Adipose tissue (tissue), 3 donors: ENCODE results near the gene CD38. TPM values are rescaled to one million over a fixed set of nuclear protein-coding genes. Genes with fewer than 3 reads are reported as not detected.

Experiments
- H3K27ac ChIP-seq: one replicate; pipeline ENCODE4 v1.5.1; 2013; ENCODE audit warnings: low read depth, low read length
- WGBS, 3 donors: extraction: QIAGEN DNeasy Blood & Tissue Kit; methylation state at CpG; one replicate each; pipeline ENCODE4 v1.1.7; 2013; 5-methylcytosine and 5-hydroxymethylcytosine counted together
- polyA plus RNA-seq, 3 donors: library from polyadenylated mRNA; stranded (reverse); fragments of 200-250 nt; gene quantifications; one replicate each; pipeline ENCODE4 v1.2.3, GENCODE V29; 2013
- donor health status: healthy with polysubstance abuse.
- donor health status: Bipolar disorder and iron deficiency.
- donor health status: healthy.

CD38 gene
- polyA plus RNA-seq, 3 donors = 0.94 to 4.7 (median 4.5) TPM

DNA sequence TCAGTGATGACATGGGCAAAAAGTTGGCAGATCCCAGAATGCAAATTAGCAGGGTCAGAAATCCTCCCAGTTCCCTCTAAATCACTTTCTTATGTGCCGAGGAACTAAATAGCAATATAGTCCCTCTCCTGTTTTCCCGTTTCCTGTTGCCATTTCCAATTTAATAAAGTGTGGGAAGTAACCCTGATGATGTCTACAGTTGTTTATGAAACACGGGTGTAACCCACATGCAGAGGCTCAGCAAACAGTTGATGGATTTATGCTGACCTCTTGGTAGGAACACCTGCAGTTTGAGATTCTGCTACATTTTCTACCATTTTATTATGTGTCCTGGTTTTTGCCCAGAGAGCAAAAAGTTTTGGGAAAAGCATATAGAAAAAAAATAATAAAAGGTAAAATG, 103.7 kb downstream of the CD38 start:
- no peak overlapping the region for H3K27ac ChIP-seq
- 46 to 59% (median 51%) methylated on average over 3 of the region's 3 CpGs for WGBS, 3 donors

- no peak overlapping the region for H3K27ac ChIP-seq
- WGBS, 3 donors = 68 to 96% (median 83%) methylated on average over 1 of the region's 1 CpG
These were observed 104.6 kb downstream of the CD38 start for GRCh38 chr4:15882675-15883086.

DNA sequence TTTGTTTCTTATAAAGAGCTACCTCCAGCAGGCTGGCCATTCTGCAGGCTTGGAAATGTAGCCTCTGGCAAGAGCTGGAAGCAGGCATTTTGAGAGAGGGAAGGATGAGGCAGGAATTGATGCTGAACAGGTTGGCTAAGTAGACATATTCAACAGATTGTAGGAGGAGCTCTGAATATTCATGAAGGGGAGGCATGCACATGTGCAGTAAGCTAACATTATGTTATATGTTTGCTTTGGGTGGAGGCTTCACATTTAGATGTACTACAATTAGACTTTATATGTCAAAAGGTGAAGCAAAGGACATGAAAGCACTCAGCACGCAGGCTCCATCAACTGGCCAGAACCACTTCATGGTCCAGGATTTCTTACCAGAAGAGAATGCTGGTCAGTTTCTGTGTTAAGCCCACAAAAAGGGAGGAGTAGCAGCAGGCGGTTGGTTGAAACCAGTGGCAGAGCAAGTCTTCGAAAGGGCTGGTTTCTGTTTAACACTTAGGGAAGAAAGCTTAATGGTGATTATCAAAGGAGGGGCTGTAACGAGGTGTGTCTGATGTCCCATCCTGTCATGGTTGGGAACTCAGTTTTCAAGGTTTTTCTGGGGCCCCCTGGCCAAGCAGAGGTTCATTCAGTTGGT, 105.6 kb downstream of the CD38 start:
- 67 to 90% (median 84%) methylated on average over 4 of the region's 4 CpGs for WGBS, 3 donors
- H3K27ac ChIP-seq = no peak overlapping the region

- WGBS, 3 donors = 46 to 73% (median 72%) methylated on average over 3 of the region's 3 CpGs
- H3K27ac ChIP-seq = no peak overlapping the region
These were observed 106.5 kb downstream of the CD38 start for GRCh38 chr4:15884666-15885065.

DNA sequence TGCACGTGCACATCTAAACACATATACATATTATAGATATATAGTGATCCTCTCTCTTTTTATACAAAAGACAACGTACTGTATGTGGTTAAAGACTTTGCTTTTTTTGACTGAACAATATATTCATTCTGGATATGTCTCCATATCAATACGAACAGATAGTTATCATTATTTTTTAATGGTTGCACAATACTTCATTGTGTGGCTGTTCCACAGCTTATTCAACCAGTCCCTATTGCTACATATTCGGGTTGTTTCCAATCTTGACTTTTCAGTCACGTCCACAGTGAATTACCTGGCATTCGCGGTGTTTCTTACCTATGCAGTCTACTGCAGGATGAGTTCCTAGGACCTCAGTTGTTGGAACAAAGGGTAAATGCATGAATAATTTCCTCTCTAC, 107.3 kb downstream of the CD38 start:
- 70 to 81% (median 79%) methylated on average over 7 of the region's 7 CpGs for WGBS, 3 donors
- H3K27ac ChIP-seq = no peak overlapping the region

- no peak overlapping the region for H3K27ac ChIP-seq
- WGBS, 3 donors = 68 to 81% (median 74%) methylated on average over 9 of the region's 9 CpGs
These were observed 110.4 kb downstream of the CD38 start for GRCh38 chr4:15888515-15888914.

DNA sequence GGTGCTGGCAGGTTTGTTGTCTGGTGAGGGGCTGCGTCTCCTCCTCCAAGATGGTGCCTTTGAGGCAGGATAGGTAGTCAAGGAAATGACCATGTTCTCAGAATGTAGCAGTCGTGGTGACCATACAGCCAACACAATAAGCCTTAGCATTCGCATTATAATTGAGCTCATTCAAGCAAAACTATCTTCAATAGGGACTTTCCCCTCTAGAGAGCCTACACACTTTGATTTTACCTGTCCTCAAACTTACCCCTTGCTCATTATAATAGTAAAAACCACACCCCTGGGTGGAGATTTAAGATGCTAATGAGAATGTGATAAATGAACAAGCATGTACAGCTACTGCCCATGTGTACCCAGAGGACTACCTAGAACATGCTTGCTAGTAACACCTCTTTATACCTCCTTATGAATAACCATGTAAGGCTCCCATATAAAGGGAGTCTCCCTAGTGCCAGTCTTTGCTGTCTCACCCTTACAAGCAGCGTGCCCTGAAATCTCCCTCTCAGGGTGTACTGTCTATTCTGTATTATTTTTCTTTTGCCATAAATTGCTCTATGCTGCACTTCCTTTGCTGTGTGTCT, 112.2 kb downstream of the CD38 start:
- H3K27ac ChIP-seq = no peak overlapping the region
- 78 to 95% (median 94%) methylated on average over 4 of the region's 4 CpGs for WGBS, 3 donors

- 46 to 58% (median 48%) methylated on average over 4 of the region's 4 CpGs for WGBS, 3 donors
- no peak overlapping the region for H3K27ac ChIP-seq
These were observed 113.2 kb downstream of the CD38 start for GRCh38 chr4:15891312-15891711.

DNA sequence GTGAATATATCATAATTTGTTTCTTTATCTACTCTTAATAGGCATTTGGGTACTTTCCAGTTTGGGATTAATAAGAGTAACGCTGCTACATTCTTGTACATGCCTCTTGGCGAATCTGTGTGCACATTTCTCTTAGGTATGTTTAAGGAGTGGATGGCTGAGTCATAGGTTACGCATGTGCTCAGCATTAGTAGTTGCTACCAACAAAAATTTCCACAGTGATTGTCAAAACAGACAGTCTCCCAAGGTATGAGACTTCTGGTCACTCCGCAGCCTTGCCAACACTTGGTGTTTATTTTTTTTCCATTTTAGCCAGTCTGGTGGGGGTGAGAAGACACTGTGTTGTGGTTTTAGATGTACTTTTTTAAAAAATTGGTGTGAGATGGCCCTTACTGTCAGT, 115.8 kb downstream of the CD38 start:
- WGBS, 3 donors = 78 to 80% (median 79%) methylated on average over 4 of the region's 4 CpGs
- H3K27ac ChIP-seq = no peak overlapping the region

DNA sequence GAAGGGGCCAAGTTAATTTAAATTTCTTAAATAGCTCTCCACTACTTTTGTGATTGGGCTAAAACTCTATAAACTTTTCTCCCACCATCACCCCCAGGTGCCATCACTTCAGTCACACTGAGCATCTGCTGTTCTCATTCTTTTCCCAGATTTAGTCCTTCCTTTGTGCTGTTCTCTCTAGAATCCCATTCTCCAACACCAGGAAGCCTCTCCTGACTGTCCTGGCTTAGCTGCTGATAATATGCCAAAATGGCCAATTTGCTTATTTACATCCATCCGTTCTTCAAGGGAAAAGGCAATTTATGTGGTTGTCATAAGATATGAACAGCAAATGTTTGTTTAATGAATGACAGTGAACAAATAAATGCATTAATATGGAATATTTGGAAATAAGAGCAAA, 116.3 kb downstream of the CD38 start:
- no peak overlapping the region for H3K27ac ChIP-seq
- 43 to 90% (median 89%) methylated on average over 1 of the region's 1 CpG for WGBS, 3 donors

- H3K27ac ChIP-seq = no peak overlapping the region
- WGBS, 3 donors = 75 to 78% (median 78%) methylated on average over 4 of the region's 4 CpGs
These were observed 117.1 kb downstream of the CD38 start for GRCh38 chr4:15894921-15895916.

DNA sequence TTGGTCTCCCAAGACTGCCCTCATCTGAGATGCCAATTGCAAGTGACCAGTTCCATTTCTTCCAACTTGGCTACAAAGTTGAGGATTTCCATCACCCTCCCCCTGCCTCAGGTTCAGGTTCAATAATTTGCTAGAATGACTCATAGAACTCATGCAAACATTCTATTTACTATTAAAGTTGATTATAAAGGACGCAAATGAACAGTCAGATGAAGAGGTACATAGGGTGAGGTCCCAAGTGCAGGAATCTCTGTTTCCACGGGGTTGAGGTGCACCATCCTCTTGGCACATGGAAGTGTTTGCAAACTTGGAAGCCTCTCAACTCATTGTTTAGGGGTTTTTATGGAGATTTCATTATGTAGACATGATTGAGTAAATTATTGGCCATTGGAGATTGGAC, 119.4 kb downstream of the CD38 start:
- 67 to 90% (median 80%) methylated on average over 2 of the region's 2 CpGs for whole genome bisulfite sequencing, 3 donors
- H3K27ac ChIP-seq = no peak overlapping the region

- H3K27ac ChIP-seq = no peak overlapping the region
These were observed 120.8 kb downstream of the CD38 start for GRCh38 chr4:15898902-15899301.

GRCh38 chr4:15899511-15899910, 121.4 kb downstream of the CD38 start:
- H3K27ac ChIP-seq = no peak overlapping the region
- 77 to 90% (median 89%) methylated on average over 1 of the region's 1 CpG for WGBS, 3 donors

GRCh38 chr4:15901007-15901406, 122.9 kb downstream of the CD38 start:
- 71 to 78% (median 72%) methylated on average over 3 of the region's 3 CpGs for WGBS, 3 donors
- no peak overlapping the region for H3K27ac ChIP-seq

- no peak overlapping the region for H3K27ac ChIP-seq
- 47 to 64% (median 53%) methylated on average over 2 of the region's 2 CpGs for WGBS, 3 donors
These were observed 123.9 kb downstream of the CD38 start for GRCh38 chr4:15901998-15902397.

GRCh38 chr4:15902746-15903145, 124.6 kb downstream of the CD38 start:
- H3K27ac ChIP-seq = no peak overlapping the region
- WGBS, 3 donors = 47 to 84% (median 59%) methylated on average over 2 of the region's 2 CpGs
